Measurements from ENCODE around the gene SMIM1. TPM values are rescaled to one million over a fixed set of nuclear protein-coding genes. Genes with fewer than 3 reads are reported as not detected.

Gene SMIM1
- total RNA-seq, 1 experiment from 2014 or later = not detected

- peak; percentile 19 for DNase-seq (ENCODE audit: extremely low read depth, low read depth)
These were observed 3.1 kb downstream of the SMIM1 start for GRCh38 chr1:3775490-3776230.

- no peak for DNase-seq (ENCODE audit: extremely low read depth, low read depth)
These were observed 3.8 kb downstream of the SMIM1 start for GRCh38 chr1:3776231-3776961.

GRCh38 chr1:3777078-3777547, 4.6 kb downstream of the SMIM1 start:
- no peak for DNase-seq (ENCODE audit: extremely low read depth, low read depth)

- DNase-seq (ENCODE audit: extremely low read depth, low read depth) = no peak
These were observed 5.4 kb downstream of the SMIM1 start for GRCh38 chr1:3777647-3778589.

GRCh38 chr1:3778590-3779264, 6.2 kb downstream of the SMIM1 start:
- DNase-seq (ENCODE audit: extremely low read depth, low read depth) = no peak

GRCh38 chr1:3779265-3779911, 6.8 kb downstream of the SMIM1 start:
- no peak for DNase-seq (ENCODE audit: extremely low read depth, low read depth)

GRCh38 chr1:3779912-3780416, 7.4 kb downstream of the SMIM1 start:
- no peak for DNase-seq (ENCODE audit: extremely low read depth, low read depth)

GRCh38 chr1:3780901-3781300, 8.4 kb downstream of the SMIM1 start:
- no peak for DNase-seq (ENCODE audit: extremely low read depth, low read depth)

- DNase-seq (ENCODE audit: extremely low read depth, low read depth) = no peak
These were observed 11.3 kb downstream of the SMIM1 start for GRCh38 chr1:3783651-3784474.

- DNase-seq (ENCODE audit: extremely low read depth, low read depth) = no peak
These were observed 12.5 kb downstream of the SMIM1 start for GRCh38 chr1:3785045-3785444.

- no peak for DNase-seq (ENCODE audit: extremely low read depth, low read depth)
These were observed 13.1 kb downstream of the SMIM1 start for GRCh38 chr1:3785456-3786157.

- DNase-seq (ENCODE audit: extremely low read depth, low read depth) = no peak
These were observed 14.2 kb downstream of the SMIM1 start for GRCh38 chr1:3786468-3787348.

- no peak for DNase-seq (ENCODE audit: extremely low read depth, low read depth)
These were observed 14.8 kb downstream of the SMIM1 start for GRCh38 chr1:3787349-3787715.

GRCh38 chr1:3787745-3788605, 15.4 kb downstream of the SMIM1 start:
- no peak for DNase-seq (ENCODE audit: extremely low read depth, low read depth)

GRCh38 chr1:3788756-3789420, 16.3 kb downstream of the SMIM1 start:
- no peak for DNase-seq (ENCODE audit: extremely low read depth, low read depth)

All from NCI-H460 (cell line).